ENCODE results near the gene CDCA8.

DNA sequence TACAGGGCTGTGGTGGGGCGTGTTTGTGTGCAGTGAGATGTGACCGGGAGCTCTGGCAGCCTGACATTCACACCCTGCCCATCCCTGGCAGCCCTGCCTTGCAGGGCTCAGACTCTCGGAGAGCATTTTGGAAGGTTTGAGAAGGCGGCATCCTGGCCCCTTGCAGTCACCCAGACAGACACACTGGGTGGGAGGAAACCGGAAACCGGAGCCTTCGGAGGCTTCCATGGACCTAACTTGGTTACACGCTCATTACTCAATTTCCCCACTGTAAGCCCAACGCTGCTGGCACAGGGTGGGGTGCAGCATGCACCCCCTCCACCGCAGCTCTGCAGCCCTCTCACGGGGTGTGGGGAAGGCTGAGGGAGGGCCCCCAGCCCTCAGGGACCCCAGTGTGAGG lies 35.4 kb upstream of the CDCA8 start:
- TF ChIP-seq, protein P1, sequence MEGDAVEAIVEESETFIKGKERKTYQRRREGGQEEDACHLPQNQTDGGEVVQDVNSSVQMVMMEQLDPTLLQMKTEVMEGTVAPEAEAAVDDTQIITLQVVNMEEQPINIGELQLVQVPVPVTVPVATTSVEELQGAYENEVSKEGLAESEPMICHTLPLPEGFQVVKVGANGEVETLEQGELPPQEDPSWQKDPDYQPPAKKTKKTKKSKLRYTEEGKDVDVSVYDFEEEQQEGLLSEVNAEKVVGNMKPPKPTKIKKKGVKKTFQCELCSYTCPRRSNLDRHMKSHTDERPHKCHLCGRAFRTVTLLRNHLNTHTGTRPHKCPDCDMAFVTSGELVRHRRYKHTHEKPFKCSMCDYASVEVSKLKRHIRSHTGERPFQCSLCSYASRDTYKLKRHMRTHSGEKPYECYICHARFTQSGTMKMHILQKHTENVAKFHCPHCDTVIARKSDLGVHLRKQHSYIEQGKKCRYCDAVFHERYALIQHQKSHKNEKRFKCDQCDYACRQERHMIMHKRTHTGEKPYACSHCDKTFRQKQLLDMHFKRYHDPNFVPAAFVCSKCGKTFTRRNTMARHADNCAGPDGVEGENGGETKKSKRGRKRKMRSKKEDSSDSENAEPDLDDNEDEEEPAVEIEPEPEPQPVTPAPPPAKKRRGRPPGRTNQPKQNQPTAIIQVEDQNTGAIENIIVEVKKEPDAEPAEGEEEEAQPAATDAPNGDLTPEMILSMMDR (IDR thresholded peaks at IDR 0.05) = no peak
- TF ChIP-seq POLR2AphosphoS5 (IDR thresholded peaks at IDR 0.05) (no peak), POLR2A (IDR thresholded peaks at IDR 0.05) (no peak)
